NCI-H748 (cell line): ENCODE measurements around the gene DLEC1.
A peak's percentile ranks its signal among the peaks of the same experiment; 100 is the strongest.
"Not testable (repeated sequence)": the region's sequence is repeated elsewhere in the genome, so short reads cannot be mapped to it uniquely, and the experiment has no call there.

Experiments used
- DNase-seq: peaks from one replicate; lab custom pipeline; 2025; ENCODE audit not compliant: unreplicated experiment; lab: John Stamatoyannopoulos, UW

Gene DLEC1

GRCh38 chr3:38034335-38034734 is 4.7 kb upstream of the DLEC1 start:
- not testable (repeated sequence) for DNase-seq

- no peak for DNase-seq
Observed at GRCh38 chr3:38036286-38036685, 2.7 kb upstream of the DLEC1 start.

GRCh38 chr3:38036906-38037305 is 2.1 kb upstream of the DLEC1 start:
- DNase-seq: no peak

GRCh38 chr3:38038447-38038911 is 529 bp upstream of the DLEC1 start:
- DNase-seq: no peak

GRCh38 chr3:38039899-38040261 is 872 bp downstream of the DLEC1 start:
- DNase-seq: peak; percentile 4

- no peak for DNase-seq
Observed at GRCh38 chr3:38040401-38040800, 1.4 kb downstream of the DLEC1 start.

- no peak for DNase-seq
Observed at GRCh38 chr3:38043486-38043885, 4.5 kb downstream of the DLEC1 start.

GRCh38 chr3:38046027-38046426 is 7.0 kb downstream of the DLEC1 start:
- DNase-seq: no peak

GRCh38 chr3:38046821-38047220 is 7.8 kb downstream of the DLEC1 start:
- DNase-seq: no peak

GRCh38 chr3:38047896-38048295 is 8.9 kb downstream of the DLEC1 start:
- no peak for DNase-seq

GRCh38 chr3:38049358-38050126 is 10.5 kb downstream of the DLEC1 start:
- no peak for DNase-seq

- DNase-seq: no peak
Observed at GRCh38 chr3:38051131-38051530, 12.1 kb downstream of the DLEC1 start.

- DNase-seq: not testable (repeated sequence)
Observed at GRCh38 chr3:38053286-38053685, 14.3 kb downstream of the DLEC1 start.

GRCh38 chr3:38053813-38054498 is 14.9 kb downstream of the DLEC1 start:
- not testable (repeated sequence) for DNase-seq

GRCh38 chr3:38054499-38055001 is 15.5 kb downstream of the DLEC1 start:
- DNase-seq: no peak

- DNase-seq: no peak
Observed at GRCh38 chr3:38059148-38059547, 20.1 kb downstream of the DLEC1 start.

- DNase-seq: no peak
Observed at GRCh38 chr3:38059591-38059990, 20.6 kb downstream of the DLEC1 start.

GRCh38 chr3:38062809-38063208 is 23.8 kb downstream of the DLEC1 start:
- DNase-seq: no peak

- not testable (repeated sequence) for DNase-seq
Observed at GRCh38 chr3:38064453-38064852, 25.4 kb downstream of the DLEC1 start.

- DNase-seq: no peak
Observed at GRCh38 chr3:38067508-38068233, 28.7 kb downstream of the DLEC1 start.

GRCh38 chr3:38070013-38070412 is 31.0 kb downstream of the DLEC1 start:
- no peak for DNase-seq

- not testable (repeated sequence) for DNase-seq
Observed at GRCh38 chr3:38077073-38077472, 38.1 kb downstream of the DLEC1 start.
